Measurements from ENCODE around the gene LAMA2. TPM values are rescaled to one million over a fixed set of nuclear protein-coding genes. Genes with fewer than 3 reads are reported as not detected.

The LAMA2 gene
- total RNA-seq, 5 donors from 2014 or later (not counting 1 experiment from before 2014, with no cell fraction given), result 0.30 to 0.62 (median 0.45) TPM

DNA sequence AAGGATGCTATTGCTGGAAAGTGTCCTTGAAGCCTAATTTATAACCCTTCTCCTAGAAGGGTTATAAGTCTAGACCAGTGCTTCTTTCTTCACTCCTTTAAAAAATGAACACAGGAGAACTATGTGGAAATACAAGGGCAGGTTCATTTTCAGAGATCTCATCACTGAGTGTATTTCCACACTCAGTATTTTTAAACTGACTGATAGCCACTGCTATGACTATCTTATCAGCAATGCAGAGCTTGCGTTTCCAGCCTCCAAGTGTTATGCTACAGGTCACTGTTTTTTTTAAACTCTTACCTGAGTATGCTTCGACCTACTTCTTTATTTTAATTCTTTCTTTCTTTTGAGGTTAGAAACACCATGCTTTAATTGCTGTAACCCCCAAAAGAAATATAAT, 508.0 kb downstream of the LAMA2 start:
- Histone ChIP-seq H3K27ac (ENCODE audit: low read length) (no peak overlapping the region), H3K9me3 (no peaks in the 10 kb centered on the region), H3K4me1 (ENCODE audit: control insufficient read depth in 1 of 2, extremely low read depth in 1 of 2, insufficient read depth in 2 of 2, low read length in 2 of 2) (no peaks in the 10 kb centered on the region), H3K36me3 (ENCODE audit: control insufficient read depth in 2 of 2, extremely low read depth in 1 of 2, insufficient read depth in 1 of 2, low read length in 1 of 2) (no peaks in the 10 kb centered on the region), H3K4me3 (ENCODE audit: control insufficient read depth in 1 of 2, extremely low read depth in 1 of 2, low read length in 1 of 2) (no peak overlapping the region), H3K27me3 (replicated peaks in 1 of 2; ENCODE audit: control insufficient read depth in 2 of 2, extremely low read depth in 1 of 2, insufficient read depth in 2 of 2, low read length in 1 of 2) (peaks cover 0 to 2% of the 10 kb centered on the region in 2 experiments)
- DNase-seq (no peak), ATAC-seq (replicated peaks in 1 of 4) (no peak)
- H3K4me1 Mint-ChIP-seq, result no peaks in the 10 kb centered on the region
- ChIA-PET CTCF (interaction anchor here in 1 of 2 donors (0.7 kb wide), 1 partner anchor 22 kb away, joined by 3 read pairs; no protein-coding TSS in a partner anchor), POLR2A (no interaction called here)
- no peaks in the 10 kb centered on the region for H3K36me3 Mint-ChIP-seq
- H3K27me3 Mint-ChIP-seq, result peaks cover 0 to 14% of the 10 kb centered on the region in 2 donors
- H3K4me3 Mint-ChIP-seq, result no peak overlapping the region
- no CpG with 5 or more reads among the region's 2 CpGs for WGBS (ENCODE audit: insufficient coverage)
- no peaks in the 10 kb centered on the region for H3K9me3 Mint-ChIP-seq
- no peak overlapping the region for H3K27ac Mint-ChIP-seq

DNA sequence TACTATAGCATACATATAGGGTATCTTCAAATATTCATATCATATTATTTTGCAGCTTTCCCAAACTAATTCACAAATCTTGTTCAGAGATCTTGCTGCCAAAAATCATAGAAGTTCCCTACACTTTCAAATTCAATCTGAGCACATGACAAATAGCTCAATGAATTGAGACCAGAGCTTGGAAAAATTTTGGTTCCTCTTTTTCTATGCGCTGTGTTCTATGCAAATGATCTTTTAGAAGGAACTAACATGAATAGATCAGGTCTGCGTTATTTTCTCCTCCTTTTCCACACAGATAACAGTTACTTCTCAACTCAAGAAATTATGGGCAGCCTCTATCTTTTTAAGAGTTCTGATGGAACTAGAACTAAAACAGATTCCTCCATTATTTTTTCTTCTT, 510.7 kb downstream of the LAMA2 start:
- H3K36me3 Mint-ChIP-seq, result no peaks in the 10 kb centered on the region
- H3K9me3 Mint-ChIP-seq, result no peaks in the 10 kb centered on the region
- Histone ChIP-seq H3K36me3 (ENCODE audit: control insufficient read depth in 2 of 2, extremely low read depth in 1 of 2, insufficient read depth in 1 of 2, low read length in 1 of 2) (no peaks in the 10 kb centered on the region), H3K4me1 (ENCODE audit: control insufficient read depth in 1 of 2, extremely low read depth in 1 of 2, insufficient read depth in 2 of 2, low read length in 2 of 2) (no peaks in the 10 kb centered on the region), H3K27ac (ENCODE audit: low read length) (no peak overlapping the region), H3K4me3 (ENCODE audit: control insufficient read depth in 1 of 2, extremely low read depth in 1 of 2, low read length in 1 of 2) (no peak overlapping the region), H3K9me3 (no peaks in the 10 kb centered on the region), H3K27me3 (replicated peaks in 1 of 2; ENCODE audit: control insufficient read depth in 2 of 2, extremely low read depth in 1 of 2, insufficient read depth in 2 of 2, low read length in 1 of 2) (peaks cover 0 to 2% of the 10 kb centered on the region in 2 experiments)
- peaks cover 0 to 10% of the 10 kb centered on the region in 2 donors for H3K27me3 Mint-ChIP-seq
- no peak for DNase-seq
- POLR2A ChIA-PET, result no interaction called here
- 28% methylated on average over 2 of the region's 2 CpGs for WGBS (ENCODE audit: insufficient coverage)
- no peak for ATAC-seq (replicated peaks in 1 of 4)
- H3K27ac Mint-ChIP-seq, result no peak overlapping the region
- H3K4me1 Mint-ChIP-seq, result no peaks in the 10 kb centered on the region
- no peak overlapping the region for H3K4me3 Mint-ChIP-seq
- CTCF ChIA-PET, result no interaction called here

GRCh38 chr6:129398764-129399163, 515.8 kb downstream of the LAMA2 start:
- WGBS (ENCODE audit: insufficient coverage), result no CpG with 5 or more reads among the region's 4 CpGs
- peaks cover 0 to 2% of the 10 kb centered on the region in 2 experiments for H3K27me3 ChIP-seq (replicated peaks in 1 of 2; ENCODE audit: control insufficient read depth in 2 of 2, extremely low read depth in 1 of 2, insufficient read depth in 2 of 2, low read length in 1 of 2)
- no peak overlapping the region for H3K27ac ChIP-seq (ENCODE audit: low read length)
- H3K4me3 Mint-ChIP-seq, result no peak overlapping the region
- peaks cover 0 to 8% of the 10 kb centered on the region in 2 donors for H3K27me3 Mint-ChIP-seq
- DNase-seq (no peak), ATAC-seq (replicated peaks in 1 of 4) (no peak)
- H3K9me3 Mint-ChIP-seq, result no peaks in the 10 kb centered on the region
- no peaks in the 10 kb centered on the region for H3K36me3 Mint-ChIP-seq
- no peaks in the 10 kb centered on the region for H3K4me1 ChIP-seq (ENCODE audit: control insufficient read depth in 1 of 2, extremely low read depth in 1 of 2, insufficient read depth in 2 of 2, low read length in 2 of 2)
- H3K9me3 ChIP-seq, result no peaks in the 10 kb centered on the region
- no peaks in the 10 kb centered on the region for H3K36me3 ChIP-seq (ENCODE audit: control insufficient read depth in 2 of 2, extremely low read depth in 1 of 2, insufficient read depth in 1 of 2, low read length in 1 of 2)
- CTCF ChIA-PET, result no interaction called here
- H3K4me3 ChIP-seq (ENCODE audit: control insufficient read depth in 1 of 2, extremely low read depth in 1 of 2, low read length in 1 of 2), result no peak overlapping the region
- POLR2A ChIA-PET, result no interaction called here
- H3K4me1 Mint-ChIP-seq, result no peaks in the 10 kb centered on the region
- H3K27ac Mint-ChIP-seq, result no peak overlapping the region

DNA sequence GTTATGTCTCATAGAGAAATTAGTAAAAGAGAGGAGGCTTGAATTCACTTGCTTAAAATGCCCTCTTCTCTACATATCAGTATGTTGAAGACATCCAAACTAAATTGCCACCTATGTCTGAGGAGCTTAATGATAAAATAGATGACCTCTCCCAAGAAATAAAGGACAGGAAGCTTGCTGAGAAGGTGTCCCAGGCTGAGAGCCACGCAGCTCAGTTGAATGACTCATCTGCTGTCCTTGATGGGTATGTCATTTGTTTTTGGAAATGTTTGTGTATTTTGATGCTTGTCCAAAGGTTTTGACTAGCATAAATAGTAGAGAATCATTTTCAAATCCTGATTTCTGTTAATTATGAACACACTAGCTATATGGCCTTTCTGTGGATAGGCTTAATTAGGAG, 519.3 kb downstream of the LAMA2 start:
- Histone ChIP-seq H3K27me3 (replicated peaks in 1 of 2; ENCODE audit: control insufficient read depth in 2 of 2, extremely low read depth in 1 of 2, insufficient read depth in 2 of 2, low read length in 1 of 2) (peaks cover 0 to 2% of the 10 kb centered on the region in 2 experiments), H3K27ac (ENCODE audit: low read length) (no peak overlapping the region), H3K36me3 (ENCODE audit: control insufficient read depth in 2 of 2, extremely low read depth in 1 of 2, insufficient read depth in 1 of 2, low read length in 1 of 2) (no peaks in the 10 kb centered on the region), H3K4me1 (ENCODE audit: control insufficient read depth in 1 of 2, extremely low read depth in 1 of 2, insufficient read depth in 2 of 2, low read length in 2 of 2) (no peaks in the 10 kb centered on the region), H3K9me3 (no peaks in the 10 kb centered on the region), H3K4me3 (ENCODE audit: control insufficient read depth in 1 of 2, extremely low read depth in 1 of 2, low read length in 1 of 2) (no peak overlapping the region)
- no peaks in the 10 kb centered on the region for H3K36me3 Mint-ChIP-seq
- ChIA-PET CTCF (no interaction called here), POLR2A (no interaction called here)
- ATAC-seq (replicated peaks in 1 of 4) (no peak), DNase-seq (no peak)
- WGBS (ENCODE audit: insufficient coverage), result no CpG with 5 or more reads among the region's 1 CpG
- no peak overlapping the region for H3K27ac Mint-ChIP-seq
- H3K4me3 Mint-ChIP-seq, result no peak overlapping the region
- no peaks in the 10 kb centered on the region for H3K27me3 Mint-ChIP-seq
- H3K9me3 Mint-ChIP-seq, result no peaks in the 10 kb centered on the region
- H3K4me1 Mint-ChIP-seq, result no peaks in the 10 kb centered on the region

GRCh38 chr6:129411092-129411491, 528.2 kb downstream of the LAMA2 start:
- H3K4me3 ChIP-seq (ENCODE audit: control insufficient read depth in 1 of 2, extremely low read depth in 1 of 2, low read length in 1 of 2), result no peak overlapping the region
- no peaks in the 10 kb centered on the region for H3K4me1 ChIP-seq (ENCODE audit: control insufficient read depth in 1 of 2, extremely low read depth in 1 of 2, insufficient read depth in 2 of 2, low read length in 2 of 2)
- 100% methylated on average over 1 of the region's 1 CpG for WGBS (ENCODE audit: insufficient coverage)
- Mint-ChIP-seq H3K4me1 (no peaks in the 10 kb centered on the region), H3K4me3 (no peak overlapping the region), H3K9me3 (no peaks in the 10 kb centered on the region), H3K27ac (no peak overlapping the region), H3K27me3 (no peaks in the 10 kb centered on the region), H3K36me3 (no peaks in the 10 kb centered on the region)
- no peak for ATAC-seq (replicated peaks in 1 of 4)
- no peaks in the 10 kb centered on the region for H3K36me3 ChIP-seq (ENCODE audit: control insufficient read depth in 2 of 2, extremely low read depth in 1 of 2, insufficient read depth in 1 of 2, low read length in 1 of 2)
- DNase-seq, result no peak
- ChIA-PET POLR2A (no interaction called here), CTCF (no interaction called here)
- no peaks in the 10 kb centered on the region for H3K9me3 ChIP-seq
- no peak overlapping the region for H3K27ac ChIP-seq (ENCODE audit: low read length)
- peaks cover 0 to 2% of the 10 kb centered on the region in 2 experiments for H3K27me3 ChIP-seq (replicated peaks in 1 of 2; ENCODE audit: control insufficient read depth in 2 of 2, extremely low read depth in 1 of 2, insufficient read depth in 2 of 2, low read length in 1 of 2)

- no peak overlapping the region for H3K27ac ChIP-seq (ENCODE audit: low read length)
- ATAC-seq (replicated peaks in 1 of 4) (no peak), DNase-seq (no peak)
- H3K4me3 ChIP-seq (ENCODE audit: control insufficient read depth in 1 of 2, extremely low read depth in 1 of 2, low read length in 1 of 2), result no peak overlapping the region
- Mint-ChIP-seq H3K27me3 (no peaks in the 10 kb centered on the region), H3K27ac (no peak overlapping the region), H3K36me3 (no peaks in the 10 kb centered on the region), H3K4me3 (no peak overlapping the region), H3K4me1 (no peaks in the 10 kb centered on the region), H3K9me3 (no peaks in the 10 kb centered on the region)
- ChIA-PET POLR2A (interaction anchor here in 1 of 2 donors (0.5 kb wide), 1 partner anchor 1378 kb away, joined by 5 read pairs; no protein-coding TSS in a partner anchor), CTCF (no interaction called here)
- no peaks in the 10 kb centered on the region for H3K27me3 ChIP-seq (replicated peaks in 1 of 2; ENCODE audit: control insufficient read depth in 2 of 2, extremely low read depth in 1 of 2, insufficient read depth in 2 of 2, low read length in 1 of 2)
- WGBS (ENCODE audit: insufficient coverage), result 100% methylated on average over 1 of the region's 6 CpGs
- H3K9me3 ChIP-seq, result no peaks in the 10 kb centered on the region
- no peaks in the 10 kb centered on the region for H3K4me1 ChIP-seq (ENCODE audit: control insufficient read depth in 1 of 2, extremely low read depth in 1 of 2, insufficient read depth in 2 of 2, low read length in 2 of 2)
- no peaks in the 10 kb centered on the region for H3K36me3 ChIP-seq (ENCODE audit: control insufficient read depth in 2 of 2, extremely low read depth in 1 of 2, insufficient read depth in 1 of 2, low read length in 1 of 2)
Observed at GRCh38 chr6:129416337-129416990, 533.5 kb downstream of the LAMA2 start.

Measured in T-cell (primary cell).